IMR-90 (cell line): ENCODE data around the gene ZNF207. TPM values are rescaled to one million over a fixed set of nuclear protein-coding genes. Genes with fewer than 3 reads are reported as not detected.

Experiments
- ATAC-seq: fragments of 200-7000 bp; cut with Tn5 transposase; 2 replicates; pipeline ENCODE4 v1.9.1; 2020; ENCODE audit warnings: low read depth, mild to moderate bottlenecking, moderate library complexity
- BruUV-seq: library from RNA; stranded (reverse); fragments of 400-500 nt; replicated peaks from 2 replicates; lab custom pipeline; 2021; lab: Mats Ljungman, UMichigan
- CTCF ChIA-PET: fragments of 300-600 bp; formaldehyde crosslinking; extraction: SDS; loops from one replicate; lab custom pipeline; 2021; ENCODE audit warnings: antibody characterized with exemption; lab: Yijun Ruan, JAX
- POLR2A ChIA-PET: fragments of 300-600 bp; sonication (Branson Sonifier 250); formaldehyde crosslinking; loops from one replicate; lab custom pipeline; 2022; ENCODE audit warnings: antibody characterized with exemption; ENCODE audit not compliant: unreplicated experiment; lab: Charles Lee
- DNase-seq: peaks from one replicate; pipeline ENCODE4 v3.0.0; 2013
- H2AFZ ChIP-seq: replicated peaks from 2 replicates; pipeline ENCODE3; 2013; ENCODE audit warnings: low read length, mild to moderate bottlenecking; ENCODE audit not compliant: poor library complexity
- H2AK5ac ChIP-seq: 2 replicates; pipeline ENCODE4 v1.6.1; 2013; ENCODE audit warnings: low read depth, low read length, inconsistent platforms
- H2AK9ac ChIP-seq: replicated peaks from 2 replicates; pipeline ENCODE3; 2013; ENCODE audit warnings: mild to moderate bottlenecking, low read depth, low read length, moderate library complexity; ENCODE audit not compliant: poor library complexity
- H2BK120ac ChIP-seq: 2 replicates; pipeline ENCODE4 v1.6.1; 2013; ENCODE audit warnings: low read depth, low read length, inconsistent platforms
- H2BK15ac ChIP-seq: 3 replicates; pipeline ENCODE4 v1.6.1; 2013; ENCODE audit warnings: low read depth, low read length, inconsistent platforms
- H2BK20ac ChIP-seq: 2 replicates; pipeline ENCODE4 v1.6.1; 2013; ENCODE audit warnings: low read depth, mild to moderate bottlenecking, inconsistent platforms, low read length, moderate library complexity
- H2BK5ac ChIP-seq: 2 replicates; pipeline ENCODE4 v1.6.1; 2013; ENCODE audit warnings: mild to moderate bottlenecking, low read depth, low read length, inconsistent platforms; ENCODE audit not compliant: poor library complexity, severe bottlenecking
- H3K14ac ChIP-seq: replicated peaks from 2 replicates; pipeline ENCODE4 v1.6.1; 2013; ENCODE audit warnings: low read depth, low read length, inconsistent platforms
- H3K18ac ChIP-seq: 2 replicates; pipeline ENCODE4 v1.6.1; 2013; ENCODE audit warnings: low read depth, low read length, control low read depth
- H3K23ac ChIP-seq: 2 replicates; pipeline ENCODE4 v1.6.1; 2013; ENCODE audit warnings: low read depth, low read length, inconsistent platforms
- H3K27ac ChIP-seq: 2 replicates; pipeline ENCODE4 v1.5.1; 2013; ENCODE audit warnings: mild to moderate bottlenecking, control low read depth, low read length; ENCODE audit not compliant: insufficient read depth
- H3K27me3 ChIP-seq: 2 replicates; pipeline ENCODE4 v1.6.1; 2013; ENCODE audit warnings: low read length; ENCODE audit not compliant: control insufficient read depth, insufficient read depth
- H3K36me3 ChIP-seq: 2 replicates; pipeline ENCODE4 v1.6.1; 2013; ENCODE audit warnings: low read length, mixed read lengths; ENCODE audit not compliant: control insufficient read depth, insufficient read depth
- H3K4ac ChIP-seq: 2 replicates; pipeline ENCODE4 v1.6.1; 2013; ENCODE audit warnings: low read depth, low read length, inconsistent platforms
- H3K4me1 ChIP-seq: 2 replicates; pipeline ENCODE4 v1.6.1; 2013; ENCODE audit warnings: low read length, mixed read lengths; ENCODE audit not compliant: control insufficient read depth, insufficient read depth
- H3K4me2 ChIP-seq: 2 replicates; pipeline ENCODE4 v1.6.1; 2013; ENCODE audit warnings: low read depth, mild to moderate bottlenecking, control low read depth, low read length, moderate library complexity
- H3K4me3 ChIP-seq: 2 replicates; pipeline ENCODE4 v1.5.1; 2013; ENCODE audit warnings: low read depth, mild to moderate bottlenecking, control low read depth, low read length, moderate library complexity; ENCODE audit not compliant: insufficient read depth
- H3K56ac ChIP-seq: 2 replicates; pipeline ENCODE4 v1.6.1; 2013; ENCODE audit warnings: low read length, inconsistent platforms; ENCODE audit not compliant: insufficient read depth; ENCODE audit errors: extremely low read depth
- H3K79me1 ChIP-seq, 2 experiments: 2 replicates each; pipeline ENCODE4 v1.6.1; 2013; ENCODE audit warnings: low read length in 2 of 2, inconsistent platforms in 1 of 2, low read depth in 1 of 2
- H3K9ac ChIP-seq: 2 replicates; pipeline ENCODE4 v1.6.1; 2013; ENCODE audit warnings: low read depth, low read length, control low read depth
- H3K9me1 ChIP-seq: 2 replicates; pipeline ENCODE4 v1.6.1; 2013; ENCODE audit warnings: low read length, inconsistent platforms; ENCODE audit not compliant: insufficient read depth
- H3K9me3 ChIP-seq: 2 replicates; pipeline ENCODE4 v1.6.1; 2013; ENCODE audit warnings: low read length; ENCODE audit not compliant: control insufficient read depth, insufficient read depth
- H4K20me1 ChIP-seq: 2 replicates; pipeline ENCODE4 v1.6.1; 2013; ENCODE audit warnings: low read length, inconsistent platforms; ENCODE audit not compliant: insufficient read depth
- H4K5ac ChIP-seq: 2 replicates; pipeline ENCODE4 v1.6.1; 2013; ENCODE audit warnings: mild to moderate bottlenecking, low read depth, low read length, control low read depth
- H4K8ac ChIP-seq, 2 experiments: 2 replicates each; pipeline ENCODE4 v1.6.1; 2013; ENCODE audit warnings: low read depth in 2 of 2, low read length in 2 of 2, control low read depth in 1 of 2, inconsistent platforms in 1 of 2
- H4K91ac ChIP-seq: 2 replicates; pipeline ENCODE4 v1.6.1; 2013; ENCODE audit warnings: low read depth, low read length, inconsistent platforms; ENCODE audit not compliant: insufficient read depth
- CEBPB ChIP-seq: IDR thresholded peaks from 2 replicates; pipeline ENCODE4 v1.6.1; 2012; ENCODE audit warnings: low read depth, low read length, improper control_type of control experiment
- WGBS, 2 experiments: methylation state at CpG; one replicate each; pipeline versions ENCODE4 v1.1.5 to v1.1.7; 2013; ENCODE audit warnings: missing lambda C conversion rate in 2 of 2; ENCODE audit not compliant: insufficient read length in 1 of 2; ENCODE audit errors: extremely low coverage in 2 of 2; 5-methylcytosine and 5-hydroxymethylcytosine counted together
- dilution Hi-C: fragments of 300-500 bp; cut with HindIII; formaldehyde crosslinking; loops from one replicate; pipeline ENCODE4 v1.14.3; 2018; ENCODE audit warnings: low sequenced_read_pairs; ENCODE audit not compliant: unreplicated experiment
- in situ Hi-C: fragments of 300-500 bp; cut with MboI; formaldehyde crosslinking; loops from 3 replicates; pipeline ENCODE4 v1.14.3; 2019; ENCODE audit warnings: low sequenced_read_pairs, inconsistent platforms, mixed read lengths
- intact Hi-C: fragments of 100-400 bp; cut with micrococcal nuclease; formaldehyde crosslinking; loops from 2 replicates; pipeline ENCODE4 v1.10.0; 2022
- polyA plus RNA-seq, 3 experiments: library from polyadenylated mRNA; depleted of rRNA; stranded (reverse); fragments of >200 nt; gene quantifications; 2 replicates each; pipeline ENCODE4 v1.2.3, GENCODE V29; 2012; ENCODE audit warnings: low replicate concordance in 1 of 3
- total RNA-seq: library from RNA; depleted of rRNA; stranded (reverse); fragments of >200 nt; gene quantifications from 2 replicates; pipeline ENCODE4 v1.2.3, GENCODE V29; 2012
- TF ChIP-seq, protein P1 (sequence below): fragments of 150-350 bp; IDR thresholded peaks from 2 replicates; pipeline ENCODE4 v1.6.1; 2016; ENCODE audit warnings: low read depth, mild to moderate bottlenecking, low read length, moderate library complexity, borderline replicate concordance
- TF ChIP-seq, protein P2 (sequence below): conservative IDR thresholded peaks from 2 replicates; pipeline ENCODE4 v1.5.1; 2012; ENCODE audit warnings: mild to moderate bottlenecking, low read depth, low read length, improper control_type of control experiment

ZNF207 gene
- total and polyA plus RNA-seq, 2 of the 4 experiments (the other 2 are of a cell fraction): 199 to 207 TPM

DNA sequence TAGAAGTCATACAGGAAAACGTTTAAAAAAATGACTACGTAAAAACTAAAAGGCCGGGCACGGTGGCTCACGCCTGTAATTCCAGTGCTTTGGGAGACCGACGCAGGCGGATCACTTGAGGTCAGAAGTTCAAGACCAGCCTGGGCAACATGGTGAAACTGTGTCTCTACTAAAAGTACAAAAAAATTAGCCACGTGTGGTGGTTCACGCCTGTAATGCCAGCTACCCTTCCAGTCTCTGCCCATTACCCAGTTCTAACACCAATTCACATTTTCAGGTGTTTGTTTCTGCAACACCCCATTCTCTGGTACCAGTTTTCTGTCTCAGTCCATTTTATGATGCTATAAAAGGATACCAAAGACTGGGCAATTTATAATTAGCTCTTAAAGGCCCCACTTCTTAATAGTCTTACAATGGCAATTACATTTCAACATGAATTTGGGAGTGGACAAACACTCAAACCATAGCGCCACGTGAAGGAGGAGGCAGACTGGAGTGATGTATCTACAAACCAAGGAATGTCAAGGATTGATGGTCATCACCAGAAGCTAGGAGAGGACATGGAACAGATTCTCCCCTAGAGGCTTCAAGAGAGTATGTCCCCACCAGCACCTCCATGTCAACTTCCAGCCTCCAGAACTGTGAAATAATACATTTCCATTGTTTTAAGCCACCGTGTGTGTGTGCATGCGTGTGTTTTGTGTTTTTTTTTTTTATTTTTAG is 7.2 kb upstream of the ZNF207 start (continued):
- TF ChIP-seq, protein P1, sequence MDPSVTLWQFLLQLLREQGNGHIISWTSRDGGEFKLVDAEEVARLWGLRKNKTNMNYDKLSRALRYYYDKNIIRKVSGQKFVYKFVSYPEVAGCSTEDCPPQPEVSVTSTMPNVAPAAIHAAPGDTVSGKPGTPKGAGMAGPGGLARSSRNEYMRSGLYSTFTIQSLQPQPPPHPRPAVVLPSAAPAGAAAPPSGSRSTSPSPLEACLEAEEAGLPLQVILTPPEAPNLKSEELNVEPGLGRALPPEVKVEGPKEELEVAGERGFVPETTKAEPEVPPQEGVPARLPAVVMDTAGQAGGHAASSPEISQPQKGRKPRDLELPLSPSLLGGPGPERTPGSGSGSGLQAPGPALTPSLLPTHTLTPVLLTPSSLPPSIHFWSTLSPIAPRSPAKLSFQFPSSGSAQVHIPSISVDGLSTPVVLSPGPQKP: no peak

DNA sequence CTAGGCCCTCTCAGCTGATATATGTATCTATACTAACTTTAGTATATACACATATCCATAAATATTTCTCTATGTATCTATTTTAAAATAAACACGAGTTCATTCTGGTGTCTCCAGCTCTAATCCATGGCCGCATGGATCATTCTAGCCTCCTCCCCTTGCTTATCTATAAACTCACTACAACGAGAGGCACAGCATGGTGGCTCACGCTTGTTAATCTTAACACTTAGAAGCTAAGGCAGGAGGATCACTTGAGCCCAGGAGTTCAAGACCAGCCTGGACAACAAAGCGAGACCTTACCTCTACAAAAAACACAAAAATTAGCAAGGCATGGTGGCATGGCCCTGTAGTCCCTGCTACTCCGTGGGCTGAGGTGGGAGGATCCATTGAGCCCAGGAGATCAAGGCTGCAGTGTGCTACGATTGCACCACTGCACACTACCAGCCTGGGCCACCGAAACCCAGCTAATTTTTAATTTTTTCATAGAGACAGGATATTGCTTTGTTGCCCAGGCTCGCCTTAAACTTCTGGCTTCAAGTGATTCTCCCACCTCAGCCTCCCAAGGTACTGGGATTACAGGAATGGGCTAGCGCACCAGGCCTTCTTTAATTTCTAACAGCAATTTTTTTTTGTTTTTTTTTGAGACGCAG is 3.9 kb upstream of the ZNF207 start:
- Histone ChIP-seq H3K9me1 (peaks cover 2% of the 10 kb centered on the region), H3K4ac (no peak overlapping the region), H2AFZ (no peak overlapping the region), H3K9ac (no peak overlapping the region), H2AK9ac (no peak overlapping the region), H4K5ac (no peak overlapping the region), H4K20me1 (peaks cover 11% of the 10 kb centered on the region), H3K18ac (no peak overlapping the region), H3K56ac (no peak overlapping the region), H3K4me1 (peaks cover 2% of the 10 kb centered on the region), H3K36me3 (no peaks in the 10 kb centered on the region), H2AK5ac (no peak overlapping the region), H3K14ac (no peak overlapping the region), H2BK5ac (no peak overlapping the region), H2BK120ac (no peak overlapping the region), H2BK20ac (no peak overlapping the region), H3K79me1 (peaks cover 13 to 33% of the 10 kb centered on the region in 2 experiments), H2BK15ac (no peak overlapping the region), H3K4me3 (no peak overlapping the region), H3K4me2 (no peak overlapping the region), H4K8ac (no peak overlapping the region), H3K23ac (no peak overlapping the region), H3K27ac (no peak overlapping the region), H3K27me3 (no peaks in the 10 kb centered on the region), H3K9me3 (no peaks in the 10 kb centered on the region), H4K91ac (no peak overlapping the region)
- in situ Hi-C loops (no loop called here), dilution Hi-C loops (no loop called here), intact Hi-C loops (no loop called here)
- POLR2A ChIA-PET: no interaction called here
- no TSS peak for BruUV-seq
- TF ChIP-seq, protein P2, sequence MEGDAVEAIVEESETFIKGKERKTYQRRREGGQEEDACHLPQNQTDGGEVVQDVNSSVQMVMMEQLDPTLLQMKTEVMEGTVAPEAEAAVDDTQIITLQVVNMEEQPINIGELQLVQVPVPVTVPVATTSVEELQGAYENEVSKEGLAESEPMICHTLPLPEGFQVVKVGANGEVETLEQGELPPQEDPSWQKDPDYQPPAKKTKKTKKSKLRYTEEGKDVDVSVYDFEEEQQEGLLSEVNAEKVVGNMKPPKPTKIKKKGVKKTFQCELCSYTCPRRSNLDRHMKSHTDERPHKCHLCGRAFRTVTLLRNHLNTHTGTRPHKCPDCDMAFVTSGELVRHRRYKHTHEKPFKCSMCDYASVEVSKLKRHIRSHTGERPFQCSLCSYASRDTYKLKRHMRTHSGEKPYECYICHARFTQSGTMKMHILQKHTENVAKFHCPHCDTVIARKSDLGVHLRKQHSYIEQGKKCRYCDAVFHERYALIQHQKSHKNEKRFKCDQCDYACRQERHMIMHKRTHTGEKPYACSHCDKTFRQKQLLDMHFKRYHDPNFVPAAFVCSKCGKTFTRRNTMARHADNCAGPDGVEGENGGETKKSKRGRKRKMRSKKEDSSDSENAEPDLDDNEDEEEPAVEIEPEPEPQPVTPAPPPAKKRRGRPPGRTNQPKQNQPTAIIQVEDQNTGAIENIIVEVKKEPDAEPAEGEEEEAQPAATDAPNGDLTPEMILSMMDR: no peak
- no peak for TF ChIP-seq CEBPB
- ATAC-seq: no peak
- no peak for DNase-seq
- WGBS, 2 experiments: 76% methylated on average over 5 of the region's 11 CpGs; no CpG with 5 or more reads in 1 of the 2 experiments
- CTCF ChIA-PET: no interaction called here
